Mesothelial cell of epicardium (in vitro differentiated cells): ENCODE results near the gene HES7. TPM values are rescaled to one million over a fixed set of nuclear protein-coding genes. Genes with fewer than 3 reads are reported as not detected.
"Not testable (repeated sequence)": the region's sequence is repeated elsewhere in the genome, so short reads cannot be mapped to it uniquely, and the experiment has no call there.

Experiments used
- DNase-seq, 2 experiments: peaks; one replicate each; pipeline ENCODE4 v3.0.0; 2021; ENCODE audit warnings: low spot score in 2 of 2; ENCODE audit not compliant: unreplicated experiment in 2 of 2
- H3K27ac Mint-ChIP-seq: 2 replicates; pipeline ENCODE4 v1.8.0; 2021; ENCODE audit warnings: mixed read lengths
- H3K27me3 Mint-ChIP-seq: 2 replicates; pipeline ENCODE4 v1.8.0; 2021; ENCODE audit warnings: low read depth, mixed read lengths
- H3K36me3 Mint-ChIP-seq: 2 replicates; pipeline ENCODE4 v1.8.0; 2021; ENCODE audit warnings: mixed read lengths
- H3K4me1 Mint-ChIP-seq: 2 replicates; pipeline ENCODE4 v1.8.0; 2021; ENCODE audit warnings: mixed read lengths
- H3K4me3 Mint-ChIP-seq: 2 replicates; pipeline ENCODE4 v1.8.0; 2021; ENCODE audit warnings: mild to moderate bottlenecking, moderate library complexity, mixed read lengths
- H3K9me3 Mint-ChIP-seq: 2 replicates; pipeline ENCODE4 v1.8.0; 2021; ENCODE audit warnings: mixed read lengths
- total RNA-seq: library from RNA; stranded (reverse); gene quantifications from 3 replicates; pipeline ENCODE4 v1.2.1, GENCODE V29; 2021
- TF ChIP-seq, protein P1 (sequence below): fragments of 200-600 bp; sonication (generic); IDR thresholded peaks from one replicate; pipeline ENCODE4 v1.5.0; 2021; ENCODE audit warnings: antibody characterized with exemption; ENCODE audit not compliant: unreplicated experiment

HES7 gene
- total RNA-seq = 0.45 to 0.75 TPM (median 0.66 TPM) in 3 replicates

DNA sequence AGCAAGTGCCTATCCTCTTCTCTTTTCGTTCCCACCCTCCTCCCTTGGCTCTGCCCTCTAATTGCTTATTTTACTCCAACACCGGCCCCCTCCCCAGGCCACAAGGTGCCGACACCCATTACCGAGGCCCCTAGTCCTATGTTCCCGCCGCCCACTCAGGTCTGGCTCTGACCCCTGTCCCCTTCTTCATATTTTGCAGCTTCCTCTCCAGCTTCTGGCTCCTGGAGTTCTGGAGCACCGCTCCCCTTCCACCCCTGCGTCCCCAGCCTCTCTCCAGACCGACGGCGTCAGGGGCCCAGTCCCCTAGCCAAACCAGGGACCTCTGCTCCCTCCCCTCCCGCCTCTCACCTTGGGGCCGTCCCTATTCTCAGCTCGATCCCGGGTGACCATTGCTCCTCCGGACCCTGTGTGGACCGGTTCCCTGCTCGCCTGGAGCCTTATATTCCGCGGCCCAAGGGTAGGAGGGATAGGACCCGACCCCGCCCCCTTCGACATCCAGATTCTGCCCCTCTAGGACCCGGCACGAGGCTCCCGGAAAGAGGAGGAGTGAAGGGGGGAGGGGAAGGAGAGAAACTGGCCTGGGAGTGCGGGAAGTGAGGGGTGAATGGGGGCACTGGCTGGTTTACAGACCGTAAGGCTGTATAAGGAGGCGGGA lies at the start of gene HES7:
HES7 (minus strand) TSS at position 412 of the 655 bp plus-strand sequence; CDS start at position 390, 22 bp downstream.
- TF ChIP-seq, protein P1, sequence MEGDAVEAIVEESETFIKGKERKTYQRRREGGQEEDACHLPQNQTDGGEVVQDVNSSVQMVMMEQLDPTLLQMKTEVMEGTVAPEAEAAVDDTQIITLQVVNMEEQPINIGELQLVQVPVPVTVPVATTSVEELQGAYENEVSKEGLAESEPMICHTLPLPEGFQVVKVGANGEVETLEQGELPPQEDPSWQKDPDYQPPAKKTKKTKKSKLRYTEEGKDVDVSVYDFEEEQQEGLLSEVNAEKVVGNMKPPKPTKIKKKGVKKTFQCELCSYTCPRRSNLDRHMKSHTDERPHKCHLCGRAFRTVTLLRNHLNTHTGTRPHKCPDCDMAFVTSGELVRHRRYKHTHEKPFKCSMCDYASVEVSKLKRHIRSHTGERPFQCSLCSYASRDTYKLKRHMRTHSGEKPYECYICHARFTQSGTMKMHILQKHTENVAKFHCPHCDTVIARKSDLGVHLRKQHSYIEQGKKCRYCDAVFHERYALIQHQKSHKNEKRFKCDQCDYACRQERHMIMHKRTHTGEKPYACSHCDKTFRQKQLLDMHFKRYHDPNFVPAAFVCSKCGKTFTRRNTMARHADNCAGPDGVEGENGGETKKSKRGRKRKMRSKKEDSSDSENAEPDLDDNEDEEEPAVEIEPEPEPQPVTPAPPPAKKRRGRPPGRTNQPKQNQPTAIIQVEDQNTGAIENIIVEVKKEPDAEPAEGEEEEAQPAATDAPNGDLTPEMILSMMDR = no peak
- Mint-ChIP-seq H3K9me3 (no peaks in the 10 kb centered on the region), H3K4me1 (peaks cover 48% of the 10 kb centered on the region), H3K27me3 (peaks cover 64% of the 10 kb centered on the region), H3K4me3 (peak within 1 kb of the TSS; percentile 78), H3K36me3 (no peaks in the 10 kb centered on the region), H3K27ac (peak within 1 kb of the TSS; percentile 44)
- no peak for DNase-seq

DNA sequence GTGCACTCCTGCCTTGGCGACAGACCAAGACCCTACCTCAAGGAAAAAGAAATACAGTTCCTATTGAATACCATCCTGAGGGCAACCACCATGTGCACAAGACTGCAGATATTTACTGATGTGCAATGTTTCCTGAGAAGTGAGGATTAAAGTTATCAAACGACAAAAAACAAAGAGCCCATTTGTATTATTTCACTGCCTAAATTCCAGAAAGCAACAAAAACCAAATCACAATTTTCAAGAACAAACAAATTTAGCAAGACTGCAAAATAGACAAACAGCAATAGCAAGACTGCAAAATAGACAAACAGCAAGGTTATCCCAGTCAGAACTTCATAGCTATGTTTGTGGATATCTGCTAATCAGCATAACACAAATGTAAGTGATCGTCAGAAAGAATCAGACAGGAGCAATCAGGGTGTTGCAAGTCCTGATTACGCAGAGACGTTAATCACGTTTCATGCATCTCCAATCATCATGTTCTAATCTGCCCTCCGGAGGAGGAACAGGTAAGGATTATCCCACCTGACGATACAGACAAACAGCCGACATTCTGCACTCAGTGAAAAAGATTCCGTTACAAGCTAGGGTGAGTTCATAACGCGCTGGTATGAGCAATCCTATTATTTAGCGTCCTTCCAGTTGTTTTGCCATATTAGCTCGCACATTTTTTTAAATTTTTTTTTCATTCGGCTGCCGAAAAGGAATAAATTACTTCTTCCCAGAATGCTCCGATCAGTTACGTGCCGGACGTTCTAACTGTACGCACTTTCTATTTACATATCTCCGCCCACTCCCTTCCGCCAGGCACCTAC lies 49.4 kb upstream of the HES7 start:
- H3K27me3 Mint-ChIP-seq = no peaks in the 10 kb centered on the region
- no peaks in the 10 kb centered on the region for H3K9me3 Mint-ChIP-seq
- H3K4me3 Mint-ChIP-seq = peak overlapping the region; percentile 83
- peaks cover 34% of the 10 kb centered on the region for H3K4me1 Mint-ChIP-seq
- H3K36me3 Mint-ChIP-seq = no peaks in the 10 kb centered on the region
- TF ChIP-seq, protein P1 = no peak
- H3K27ac Mint-ChIP-seq = peak overlapping the region; percentile 100
- DNase-seq = no peak

DNA sequence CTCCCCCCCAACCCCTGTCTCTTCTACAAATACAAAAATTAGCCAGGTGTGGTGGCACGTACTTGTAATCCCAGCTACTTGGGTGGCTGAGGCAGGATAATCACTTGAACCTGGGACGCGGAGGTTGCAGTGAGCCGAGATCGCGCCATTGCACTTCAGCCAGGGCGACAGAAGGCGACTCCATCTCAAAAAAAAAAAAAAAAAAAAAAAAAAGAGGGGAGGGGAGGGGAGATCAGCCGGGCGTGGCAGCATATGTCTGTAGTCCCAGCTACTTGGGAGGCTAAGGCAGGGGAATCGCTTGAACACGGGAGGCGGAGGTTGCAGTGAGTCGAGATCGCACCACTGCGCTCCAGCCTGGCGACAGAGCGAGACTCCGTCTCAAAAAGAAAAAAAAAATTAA lies 46.3 kb upstream of the HES7 start:
- not testable (repeated sequence) for DNase-seq, H3K9me3 Mint-ChIP-seq, H3K27ac Mint-ChIP-seq, H3K4me3 Mint-ChIP-seq, H3K27me3 Mint-ChIP-seq, H3K36me3 Mint-ChIP-seq
- peaks cover 14% of the 10 kb centered on the region for H3K4me1 Mint-ChIP-seq

DNA sequence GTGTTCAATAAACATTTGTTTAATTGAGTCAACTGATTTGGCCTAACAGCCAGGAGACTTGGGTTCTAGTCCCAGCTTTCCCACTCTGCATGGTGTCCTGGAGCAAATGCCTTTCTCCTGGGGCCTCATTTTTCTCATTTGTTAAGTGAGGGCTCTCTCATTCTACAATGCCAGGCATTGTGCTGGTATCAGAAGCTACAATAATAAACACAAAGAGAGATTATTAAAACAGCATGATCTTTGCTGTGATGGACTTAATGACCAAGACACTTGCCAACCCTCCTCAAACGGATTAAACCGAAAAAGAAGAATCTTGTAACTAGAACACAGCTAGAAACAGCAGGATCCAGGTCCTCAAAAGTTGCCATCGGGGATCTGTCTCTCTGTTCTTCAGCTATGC lies 43.6 kb upstream of the HES7 start:
- Mint-ChIP-seq H3K9me3 (no peaks in the 10 kb centered on the region), H3K4me3 (no peak overlapping the region), H3K4me1 (peaks cover 18% of the 10 kb centered on the region), H3K27ac (no peak overlapping the region), H3K27me3 (no peaks in the 10 kb centered on the region), H3K36me3 (no peaks in the 10 kb centered on the region)
- DNase-seq = no peak
- TF ChIP-seq, protein P1 = no peak

DNA sequence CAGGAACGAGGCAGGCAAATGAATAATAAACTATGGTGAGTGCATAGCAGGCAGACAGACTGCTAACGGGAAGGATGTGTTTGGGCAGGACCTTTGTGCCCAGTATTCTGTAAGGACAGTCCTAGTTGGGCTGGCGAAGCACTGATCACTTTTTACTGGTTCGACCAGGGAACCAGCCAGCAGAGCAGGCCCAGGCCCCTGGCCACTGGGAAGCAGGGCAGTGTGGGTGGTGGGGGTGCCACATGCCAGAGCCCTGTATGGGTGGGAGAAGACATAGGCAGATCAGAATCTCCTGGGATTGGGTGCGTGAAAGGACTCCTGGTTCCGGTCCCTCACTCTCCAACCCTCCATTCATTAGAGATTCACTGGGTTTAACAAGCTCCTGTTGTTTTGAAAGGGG lies 42.8 kb upstream of the HES7 start:
- no peaks in the 10 kb centered on the region for H3K27me3 Mint-ChIP-seq
- TF ChIP-seq, protein P1 = no peak
- no peak overlapping the region for H3K4me3 Mint-ChIP-seq
- no peak for DNase-seq
- H3K36me3 Mint-ChIP-seq = no peaks in the 10 kb centered on the region
- H3K4me1 Mint-ChIP-seq = peaks cover 21% of the 10 kb centered on the region
- no peak overlapping the region for H3K27ac Mint-ChIP-seq
- H3K9me3 Mint-ChIP-seq = no peaks in the 10 kb centered on the region

DNA sequence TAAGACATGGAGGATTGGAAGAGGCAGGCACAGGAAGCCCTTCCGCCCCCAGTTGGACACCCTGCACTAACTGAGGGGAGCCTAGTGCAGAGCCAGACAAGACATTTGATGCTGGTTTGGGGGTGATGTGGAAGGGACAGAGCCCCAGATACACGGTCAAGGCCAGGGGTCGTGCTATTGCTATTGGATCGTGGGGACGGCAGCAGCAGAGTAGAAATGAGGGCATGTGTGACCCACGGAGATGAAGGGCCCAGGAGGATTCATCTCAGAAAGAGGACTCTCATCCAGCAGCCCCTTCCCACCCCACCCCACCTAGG lies 40.9 kb upstream of the HES7 start:
- peak overlapping the region; percentile 88 for H3K4me3 Mint-ChIP-seq
- peak overlapping the region; percentile 88 for H3K27ac Mint-ChIP-seq
- TF ChIP-seq, protein P1 = no peak
- H3K4me1 Mint-ChIP-seq = peaks cover 35% of the 10 kb centered on the region
- no peak for DNase-seq
- H3K36me3 Mint-ChIP-seq = no peaks in the 10 kb centered on the region
- no peaks in the 10 kb centered on the region for H3K9me3 Mint-ChIP-seq
- H3K27me3 Mint-ChIP-seq = no peaks in the 10 kb centered on the region
